Immature natural killer cell (primary cell): Measurements from ENCODE around the gene PXK. TPM values are rescaled to one million over a fixed set of nuclear protein-coding genes. Genes with fewer than 3 reads are reported as not detected.

Experiments used
- DNase-seq, 3 donors: peaks; one replicate each; pipeline ENCODE4 v3.0.0; 2022; ENCODE audit warnings: mixed read lengths in 1 of 3
- H3K27ac Mint-ChIP-seq, 6 donors: one replicate each; pipeline ENCODE4 v1.8.0; 2020; ENCODE audit warnings: mixed read lengths in 6 of 6, mild to moderate bottlenecking in 5 of 6, inconsistent platforms in 4 of 6, moderate library complexity in 3 of 6
- H3K27me3 Mint-ChIP-seq, 3 donors: one replicate each; pipeline ENCODE4 v1.8.0; 2020 to 2021; ENCODE audit warnings: low read depth in 3 of 3, mild to moderate bottlenecking in 3 of 3, mixed read lengths in 3 of 3, moderate library complexity in 3 of 3, inconsistent platforms in 1 of 3
- H3K36me3 Mint-ChIP-seq, 3 donors: one replicate each; pipeline ENCODE4 v1.8.0; 2020; ENCODE audit warnings: mixed read lengths in 3 of 3, inconsistent platforms in 2 of 3, mild to moderate bottlenecking in 2 of 3
- H3K4me1 Mint-ChIP-seq, 2 donors: one replicate each; pipeline ENCODE4 v1.8.0; 2020; ENCODE audit warnings: inconsistent platforms in 2 of 2, mild to moderate bottlenecking in 2 of 2, mixed read lengths in 2 of 2, moderate library complexity in 1 of 2
- H3K4me3 Mint-ChIP-seq, 5 donors: one replicate each; pipeline ENCODE4 v1.8.0; 2020; ENCODE audit warnings: mild to moderate bottlenecking in 5 of 5, mixed read lengths in 5 of 5, inconsistent platforms in 3 of 5, moderate library complexity in 3 of 5
- H3K9me3 Mint-ChIP-seq, 6 donors: one replicate each; pipeline ENCODE4 v1.8.0; 2020; ENCODE audit warnings: mild to moderate bottlenecking in 6 of 6, mixed read lengths in 6 of 6, inconsistent platforms in 4 of 6, moderate library complexity in 3 of 6
- polyA plus RNA-seq, 3 donors: library from polyadenylated mRNA; unstranded; fragments of 300-500 nt; fragmentation: Illumina TruSeq; gene quantifications; one replicate each; pipeline ENCODE4 v1.2.3, GENCODE V29; 2021

PXK gene
- polyA plus RNA-seq, 3 donors from 2014 or later, result 30.3 to 47.5 (median 32.2) TPM

DNA sequence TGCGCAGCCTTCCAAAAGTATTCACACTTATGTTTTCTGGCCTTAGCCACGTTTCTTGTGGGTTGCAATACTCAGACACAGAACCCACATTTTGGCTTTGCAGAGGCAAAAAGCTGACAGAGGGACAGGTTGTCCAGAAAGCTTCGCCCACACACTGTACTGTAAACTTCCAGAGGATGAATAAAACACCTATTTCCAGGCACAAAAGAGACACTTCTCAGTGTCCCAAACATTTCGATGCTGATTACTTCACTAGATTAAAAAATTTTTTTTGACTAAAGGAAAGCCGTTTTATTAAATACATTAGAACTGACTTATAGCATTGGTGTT, 131.2 kb downstream of the PXK start:
- H3K27me3 Mint-ChIP-seq, result peaks cover 3 to 4% (median 3%) of the 10 kb centered on the region in 3 donors
- no peaks in the 10 kb centered on the region for H3K9me3 Mint-ChIP-seq
- H3K4me1 Mint-ChIP-seq, result peaks cover 10 to 12% of the 10 kb centered on the region in 2 donors
- peak overlapping the region; percentile 6 to 75 (median 62) for H3K4me3 Mint-ChIP-seq
- no peak for DNase-seq
- no peaks in the 10 kb centered on the region for H3K36me3 Mint-ChIP-seq
- peak overlapping the region in 5 of 6 donors; percentile 33 to 75 (median 43) for H3K27ac Mint-ChIP-seq

DNA sequence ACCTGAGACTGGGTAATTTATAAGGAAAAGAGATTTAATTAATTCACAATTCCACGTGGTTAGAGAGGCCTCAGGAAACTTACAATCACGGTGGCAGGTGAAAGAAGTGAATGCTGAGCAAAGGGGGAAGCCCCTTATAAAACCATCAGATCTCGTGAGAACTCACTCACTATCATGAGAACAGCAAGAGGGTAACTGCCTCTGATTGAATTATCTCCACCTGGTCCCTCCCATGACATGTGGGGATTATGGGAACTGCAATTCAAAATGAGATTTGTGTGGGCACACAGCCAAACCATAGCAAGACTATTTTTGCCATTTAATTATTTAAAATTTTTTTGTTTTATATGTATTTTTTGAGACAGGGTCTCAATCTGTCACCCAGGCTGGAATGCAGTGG, 132.2 kb downstream of the PXK start:
- Mint-ChIP-seq H3K4me3 (no peak overlapping the region), H3K27ac (no peak overlapping the region), H3K36me3 (no peaks in the 10 kb centered on the region), H3K9me3 (no peaks in the 10 kb centered on the region), H3K27me3 (peaks cover 3 to 4% (median 3%) of the 10 kb centered on the region in 3 donors), H3K4me1 (peaks cover 12 to 15% of the 10 kb centered on the region in 2 donors)
- no peak for DNase-seq

DNA sequence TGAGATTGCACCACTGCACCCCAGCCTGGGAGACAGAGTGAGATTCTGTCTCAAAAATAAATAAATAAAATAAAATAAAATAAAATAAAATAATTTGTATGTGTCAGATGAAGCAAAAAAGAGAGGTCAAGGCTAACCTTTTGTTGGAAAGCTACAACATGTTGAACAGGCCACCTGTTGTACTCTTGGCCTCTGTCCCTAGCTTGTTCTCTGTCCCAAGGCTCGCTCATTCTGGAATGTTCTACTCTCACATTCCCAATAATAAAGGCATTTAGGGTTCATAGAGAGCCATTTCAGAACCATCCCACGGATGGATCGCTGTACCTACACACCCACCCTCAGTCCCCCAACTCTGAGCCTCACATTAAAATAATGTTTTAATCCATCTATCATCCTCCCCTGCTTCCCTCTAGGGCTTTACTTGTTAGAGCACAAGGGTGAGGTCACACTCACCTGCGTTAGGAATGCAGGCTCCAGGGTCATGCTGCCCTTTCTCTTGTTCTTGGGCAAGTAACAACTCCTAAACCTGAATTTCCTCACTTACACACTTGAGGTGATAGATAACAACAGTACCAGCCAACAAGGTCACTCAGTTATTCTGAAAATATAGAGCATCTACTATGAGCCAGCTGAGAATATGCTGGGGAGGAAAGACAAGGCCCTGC, 134.3 kb downstream of the PXK start:
- no peaks in the 10 kb centered on the region for H3K9me3 Mint-ChIP-seq
- H3K36me3 Mint-ChIP-seq, result no peaks in the 10 kb centered on the region
- peaks cover 3 to 7% (median 4%) of the 10 kb centered on the region in 3 donors for H3K27me3 Mint-ChIP-seq
- H3K27ac Mint-ChIP-seq, result no peak overlapping the region
- DNase-seq, result no peak
- H3K4me1 Mint-ChIP-seq, result peaks cover 31 to 37% of the 10 kb centered on the region in 2 donors
- no peak overlapping the region for H3K4me3 Mint-ChIP-seq

DNA sequence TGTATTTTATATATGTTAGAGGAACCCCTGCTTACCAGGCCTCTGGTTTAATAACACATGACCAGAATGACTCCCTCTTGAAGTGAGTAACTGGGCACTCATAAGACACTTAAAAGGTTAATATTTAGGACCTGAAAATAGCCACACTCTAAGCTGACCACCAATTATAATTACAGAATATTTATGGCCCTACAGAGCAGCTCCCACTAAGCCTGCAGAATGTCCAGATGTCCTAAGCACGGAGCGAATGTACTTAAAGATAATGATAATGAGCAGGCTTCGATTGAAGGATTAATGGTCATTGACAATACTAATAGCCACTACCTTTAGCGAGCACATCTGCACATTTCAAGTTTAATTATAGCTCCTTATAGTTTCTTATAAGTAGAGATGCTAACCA, 136.4 kb downstream of the PXK start:
- DNase-seq, result no peak
- Mint-ChIP-seq H3K27me3 (peaks cover 2 to 5% (median 3%) of the 10 kb centered on the region in 3 donors), H3K36me3 (no peaks in the 10 kb centered on the region), H3K4me3 (no peak overlapping the region), H3K27ac (no peak overlapping the region), H3K4me1 (peaks cover 36 to 46% of the 10 kb centered on the region in 2 donors), H3K9me3 (no peaks in the 10 kb centered on the region)

DNA sequence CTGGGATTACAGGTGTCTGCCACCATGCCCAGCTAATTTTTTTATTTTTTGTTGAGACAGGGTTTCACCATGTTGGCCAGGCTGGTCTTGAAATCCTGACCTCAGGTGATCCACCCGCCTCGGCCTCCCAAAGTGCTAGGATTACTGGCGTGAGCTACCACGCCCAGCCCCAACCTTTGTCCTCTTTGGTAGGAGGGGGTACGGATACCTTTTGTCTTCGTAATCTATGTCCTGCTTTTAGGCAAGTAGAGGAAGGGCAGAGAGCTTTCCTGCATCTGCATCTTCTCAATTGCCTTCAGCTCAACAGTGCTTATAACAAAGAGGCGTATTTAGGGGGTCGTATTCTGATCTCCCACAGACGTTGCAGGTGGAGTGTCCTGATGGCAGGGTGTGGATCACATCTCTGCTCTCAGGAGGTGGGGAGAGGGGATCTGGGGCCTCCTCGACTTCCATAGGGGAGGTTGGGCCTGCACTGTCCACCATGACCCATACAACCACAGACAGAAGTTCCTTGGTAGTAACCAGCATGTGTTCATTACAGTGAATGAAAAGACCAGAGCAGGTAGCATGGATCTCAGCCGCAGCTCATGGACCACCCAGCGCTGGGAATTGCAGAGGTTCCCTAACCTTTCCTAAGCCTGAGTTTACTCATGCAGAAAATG, 137.8 kb downstream of the PXK start:
- Mint-ChIP-seq H3K27me3 (peaks cover 2 to 5% (median 3%) of the 10 kb centered on the region in 3 donors), H3K4me3 (peak overlapping the region; percentile 47 to 74 (median 71)), H3K4me1 (peaks cover 42 to 49% of the 10 kb centered on the region in 2 donors), H3K36me3 (no peaks in the 10 kb centered on the region), H3K27ac (peak overlapping the region in 5 of 6 donors; percentile 74 to 91 (median 85)), H3K9me3 (no peaks in the 10 kb centered on the region)
- no peak for DNase-seq

DNA sequence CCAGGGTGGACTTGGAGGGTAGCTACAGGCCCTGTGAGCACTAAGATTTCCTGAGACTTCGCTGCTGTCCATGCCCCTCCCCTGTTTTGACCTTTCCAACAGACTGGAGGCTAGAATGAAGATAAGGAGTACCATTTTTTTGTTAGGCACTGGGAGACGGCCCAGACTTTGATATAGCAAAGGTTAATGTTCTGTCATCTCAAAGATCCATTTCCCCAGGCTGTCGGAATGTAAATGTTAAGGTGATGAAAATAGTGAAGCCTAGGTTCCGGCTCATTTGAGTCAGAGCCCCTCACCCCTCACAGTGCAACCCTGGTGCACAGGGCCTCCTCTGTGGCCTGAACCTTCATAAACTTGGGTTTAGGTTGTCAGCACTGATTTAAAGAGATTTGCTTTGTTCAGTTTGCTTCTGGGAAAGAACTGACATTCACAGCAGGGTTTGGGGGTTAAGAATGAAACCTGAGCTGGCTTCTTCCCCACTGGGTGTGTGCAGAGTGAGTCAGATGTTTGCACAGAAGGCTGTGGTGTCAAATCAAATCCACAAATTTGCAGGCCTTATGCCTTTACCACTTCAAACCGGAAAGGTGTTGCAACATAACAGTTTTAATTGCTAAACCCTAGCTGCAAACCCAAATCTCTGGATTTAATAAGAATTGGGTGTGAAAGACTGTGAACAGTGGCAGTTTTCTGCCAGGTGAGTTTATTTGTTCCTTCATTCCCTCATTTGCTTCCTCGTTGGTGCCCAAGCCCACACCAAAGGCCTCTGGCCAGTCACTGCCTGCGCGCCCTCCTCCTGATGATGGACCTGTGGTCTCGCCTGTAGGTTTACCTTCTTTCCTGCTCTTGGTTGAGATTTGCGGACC, 138.6 kb downstream of the PXK start:
- DNase-seq, result peak; percentile 62 to 74 (median 64)
- Mint-ChIP-seq H3K4me3 (peak overlapping the region; percentile 47 to 74 (median 71)), H3K9me3 (no peaks in the 10 kb centered on the region)

DNA sequence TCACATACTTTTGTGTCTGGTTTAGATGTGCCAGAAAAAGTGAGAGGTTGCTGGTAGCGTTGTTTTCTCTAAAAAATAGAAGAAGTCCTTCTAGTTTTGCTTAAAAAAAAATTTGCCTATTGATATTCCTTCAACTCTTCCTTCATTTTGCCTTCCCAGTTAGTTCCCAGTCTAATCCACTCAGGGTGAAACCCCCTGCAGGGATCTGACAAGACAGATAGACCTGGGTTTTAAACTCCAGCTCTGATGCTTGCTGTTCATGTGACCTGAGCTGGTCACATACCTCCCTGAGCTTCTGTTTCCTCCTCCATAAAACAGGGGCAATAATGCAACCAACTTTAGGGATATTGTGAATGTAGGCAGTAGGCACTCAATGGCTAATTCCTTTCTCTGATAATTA, 140.6 kb downstream of the PXK start:
- H3K27me3 Mint-ChIP-seq, result peaks cover 2 to 5% (median 5%) of the 10 kb centered on the region in 3 donors
- peaks cover 0 to 3% (median 0%) of the 10 kb centered on the region in 3 donors for H3K36me3 Mint-ChIP-seq
- peak overlapping the region in 2 of 5 donors; percentile 12 to 27 for H3K4me3 Mint-ChIP-seq
- no peaks in the 10 kb centered on the region for H3K9me3 Mint-ChIP-seq
- H3K27ac Mint-ChIP-seq, result peak overlapping the region in 3 of 6 donors; percentile 16 to 39 (median 30)
- DNase-seq, result no peak
- peaks cover 42 to 49% of the 10 kb centered on the region in 2 donors for H3K4me1 Mint-ChIP-seq

More for the DNA sequence above, 138.6 kb downstream of the PXK start:
- Mint-ChIP-seq H3K36me3 (no peaks in the 10 kb centered on the region), H3K4me1 (peaks cover 42 to 49% of the 10 kb centered on the region in 2 donors), H3K27me3 (peaks cover 2 to 5% (median 3%) of the 10 kb centered on the region in 3 donors), H3K27ac (peak overlapping the region; percentile 67 to 91 (median 82))

DNA sequence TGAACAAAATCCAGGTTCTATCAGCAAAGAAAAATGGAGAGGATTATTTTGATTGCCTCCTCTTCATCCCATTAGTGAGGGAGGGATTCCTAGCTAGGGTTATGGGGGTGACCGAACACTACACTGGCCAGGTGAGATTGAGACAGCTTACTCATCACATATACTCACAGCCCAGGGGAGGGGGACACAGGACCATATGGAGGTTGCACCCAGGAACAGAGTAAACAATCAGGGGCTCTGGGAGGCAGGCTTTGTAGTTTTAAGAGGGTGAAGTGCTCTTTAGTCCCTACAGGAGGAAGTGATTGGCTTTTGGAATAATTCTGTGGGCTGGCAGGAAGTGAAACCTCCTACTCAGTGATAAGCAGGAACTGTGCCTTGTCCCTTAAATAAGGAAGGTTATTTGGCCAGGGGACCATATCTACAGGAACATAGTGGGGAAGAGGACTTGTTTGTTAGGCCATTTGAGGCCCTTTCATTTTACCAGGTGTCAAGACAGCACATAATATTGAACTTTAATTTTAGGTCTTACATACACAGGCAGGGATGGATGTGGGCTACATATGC, 141.7 kb downstream of the PXK start:
- Mint-ChIP-seq H3K27ac (peak overlapping the region in 2 of 6 donors; percentile 19 to 29), H3K4me3 (no peak overlapping the region), H3K36me3 (peaks cover 0 to 3% (median 0%) of the 10 kb centered on the region in 3 donors), H3K4me1 (peaks cover 42 to 49% of the 10 kb centered on the region in 2 donors), H3K9me3 (peaks cover 0 to 2% (median 0%) of the 10 kb centered on the region in 6 donors), H3K27me3 (peaks cover 2 to 5% (median 5%) of the 10 kb centered on the region in 3 donors)
- DNase-seq, result no peak

DNA sequence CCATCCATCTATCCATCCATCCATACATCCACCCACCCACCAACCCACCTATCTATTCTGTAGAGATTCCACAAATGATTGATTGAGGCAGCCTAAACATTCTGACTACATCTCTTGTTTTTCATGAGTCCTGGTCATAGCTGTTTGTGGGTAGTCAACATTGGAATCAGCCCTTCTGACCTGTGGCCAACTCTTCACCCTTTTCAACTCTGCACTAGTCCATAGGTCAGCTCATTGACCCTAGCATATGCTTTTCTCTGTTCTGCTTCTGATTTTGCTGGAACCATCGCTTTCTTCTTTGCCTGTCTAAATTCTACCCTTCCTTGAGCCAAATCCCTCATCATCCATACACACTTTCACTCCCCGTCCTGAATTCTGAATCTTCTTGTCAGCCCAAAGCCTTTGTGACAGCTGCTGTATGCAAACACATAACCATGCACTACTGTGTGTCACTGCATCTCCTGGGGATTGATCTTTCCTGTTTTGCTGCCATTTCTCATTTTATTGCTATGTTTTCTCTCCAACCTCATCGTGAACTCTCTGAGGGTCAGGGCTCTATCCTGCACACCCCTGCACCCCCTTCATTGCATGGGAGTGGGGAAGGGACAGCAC, 142.4 kb downstream of the PXK start:
- peak overlapping the region in 1 of 6 donors; percentile 29 for H3K27ac Mint-ChIP-seq
- DNase-seq, result no peak
- peaks cover 0 to 3% (median 0%) of the 10 kb centered on the region in 3 donors for H3K36me3 Mint-ChIP-seq
- H3K4me3 Mint-ChIP-seq, result no peak overlapping the region
- H3K9me3 Mint-ChIP-seq, result peaks cover 0 to 2% (median 0%) of the 10 kb centered on the region in 6 donors
- peaks cover 39 to 44% of the 10 kb centered on the region in 2 donors for H3K4me1 Mint-ChIP-seq
- H3K27me3 Mint-ChIP-seq, result peaks cover 2 to 5% (median 5%) of the 10 kb centered on the region in 3 donors

Other genes starting within 250 kb of the PXK start
- gene DNASE1L3, start 121.9 kb upstream of the PXK start, polyA plus RNA-seq, result 1 to 10 TPM in 1 of 3 donors, under 1 TPM in 1, not detected in 1; 0.40 to 1.7 TPM
- gene ABHD6, start 95.1 kb upstream of the PXK start, polyA plus RNA-seq, result 1 to 10 TPM; 8.5 to 8.7 (median 8.6) TPM
- 1 to 10 TPM; 2.7 to 7.4 (median 3.2) TPM for gene RPP14, start 26.6 kb upstream of the PXK start, polyA plus RNA-seq
- gene HTD2, start 26.4 kb upstream of the PXK start, polyA plus RNA-seq, result 10 to 100 TPM; 12.1 to 27.0 (median 15.0) TPM
- gene PDHB, start 100.9 kb downstream of the PXK start, polyA plus RNA-seq, result 100 to 1,000 TPM; 101 to 248 (median 113) TPM
- 10 to 100 TPM in 2 of 3 donors, 1 to 10 TPM in 1; 8.3 to 12.9 (median 12.4) TPM for gene KCTD6, start 159.2 kb downstream of the PXK start, polyA plus RNA-seq
- gene ACOX2, start 204.3 kb downstream of the PXK start, polyA plus RNA-seq, result not detected
- gene FAM107A, start 244.5 kb downstream of the PXK start, polyA plus RNA-seq, result not detected